ENCODE data around the gene PRKN. TPM values are rescaled to one million over a fixed set of nuclear protein-coding genes. Genes with fewer than 3 reads are reported as not detected.

Gene PRKN
- total and polyA plus RNA-seq, 4 experiments from 2014 or later, result 0.50 to 5.3 (median 2.9) TPM

DNA sequence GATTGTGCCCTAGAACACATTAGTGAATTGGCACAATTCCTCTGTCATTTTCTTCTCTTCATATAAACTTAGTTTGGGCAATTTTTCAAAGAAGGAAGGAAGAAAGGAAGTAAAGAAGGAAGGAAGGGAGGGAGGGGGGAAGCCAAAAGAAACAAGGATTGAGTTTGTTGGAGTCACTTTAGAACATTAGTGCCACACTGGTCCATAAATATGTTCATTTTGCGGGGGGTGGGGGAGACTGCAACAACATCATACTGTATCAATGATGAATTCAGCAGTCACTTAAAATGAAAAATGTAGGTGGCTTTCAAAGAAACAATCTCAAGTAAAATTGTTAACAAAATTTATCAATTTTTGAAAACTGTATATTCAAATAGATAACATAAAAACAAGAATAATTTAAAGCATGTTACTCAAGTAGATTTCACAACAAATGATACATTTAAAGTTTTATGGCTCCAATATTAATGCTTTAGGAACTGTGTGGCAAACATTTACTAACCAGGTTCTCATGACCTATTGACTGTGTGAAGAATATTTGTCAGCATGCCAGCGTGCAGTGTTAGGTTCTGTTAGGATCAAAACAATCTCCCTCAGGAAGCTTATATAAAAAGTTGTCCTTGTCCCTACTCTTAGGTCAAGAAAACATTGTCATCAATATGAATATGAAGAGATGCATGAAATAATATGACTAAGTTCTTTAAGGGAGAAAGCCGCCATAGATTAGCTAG is 1245.6 kb downstream of the PRKN start:
- H3K9me3 Mint-ChIP-seq, result no peaks in the 10 kb centered on the region
- Histone ChIP-seq H3K9me3 (ENCODE audit: control insufficient read depth in 1 of 2, low read length in 2 of 2) (no peaks in the 10 kb centered on the region), H3K27ac (ENCODE audit: low read depth, low read length) (no peak overlapping the region), H3K4me3 (ENCODE audit: low read length in 2 of 2) (no peak overlapping the region), H3K4me1 (ENCODE audit: insufficient read depth, low read length) (no peaks in the 10 kb centered on the region), H3K36me3 (ENCODE audit: insufficient read depth, low read length) (no peaks in the 10 kb centered on the region), H3K27me3 (ENCODE audit: insufficient read depth, low read length) (no peaks in the 10 kb centered on the region)
- DNase-seq, result no peak
- H3K27me3 Mint-ChIP-seq, result no peaks in the 10 kb centered on the region
- ChIA-PET CTCF (ENCODE audit: partially characterized antibody) (no interaction called here), POLR2A (ENCODE audit: partially characterized antibody) (no interaction called here)
- H3K4me1 Mint-ChIP-seq, result no peaks in the 10 kb centered on the region
- H3K36me3 Mint-ChIP-seq, result no peaks in the 10 kb centered on the region
- intact Hi-C loops (cut with micrococcal nuclease), result no loop called here
- H3K4me3 Mint-ChIP-seq, result no peak overlapping the region
- no peak overlapping the region for H3K27ac Mint-ChIP-seq

- Histone ChIP-seq H3K9me3 (ENCODE audit: control insufficient read depth in 1 of 2, low read length in 2 of 2) (no peaks in the 10 kb centered on the region), H3K27me3 (ENCODE audit: insufficient read depth, low read length) (no peaks in the 10 kb centered on the region), H3K4me1 (ENCODE audit: insufficient read depth, low read length) (no peaks in the 10 kb centered on the region), H3K27ac (ENCODE audit: low read depth, low read length) (no peak overlapping the region), H3K36me3 (ENCODE audit: insufficient read depth, low read length) (no peaks in the 10 kb centered on the region), H3K4me3 (ENCODE audit: low read length in 2 of 2) (no peak overlapping the region)
- Mint-ChIP-seq H3K9me3 (peaks cover 0 to 3% (median 0%) of the 10 kb centered on the region in 8 donors), H3K36me3 (no peaks in the 10 kb centered on the region), H3K4me1 (no peaks in the 10 kb centered on the region), H3K27me3 (no peaks in the 10 kb centered on the region), H3K27ac (no peak overlapping the region), H3K4me3 (no peak overlapping the region)
- ChIA-PET CTCF (ENCODE audit: partially characterized antibody) (no interaction called here), POLR2A (ENCODE audit: partially characterized antibody) (no interaction called here)
- intact Hi-C loops (cut with micrococcal nuclease), result no loop called here
- DNase-seq, result no peak
Observed at GRCh38 chr6:161480421-161481155, 1247.0 kb downstream of the PRKN start.

- Mint-ChIP-seq H3K9me3 (peaks cover 0 to 3% (median 0%) of the 10 kb centered on the region in 8 donors), H3K27ac (no peak overlapping the region)
- CTCF ChIA-PET (ENCODE audit: partially characterized antibody), result no interaction called here
Observed at GRCh38 chr6:161479376-161479775, 1248.2 kb downstream of the PRKN start.

DNA sequence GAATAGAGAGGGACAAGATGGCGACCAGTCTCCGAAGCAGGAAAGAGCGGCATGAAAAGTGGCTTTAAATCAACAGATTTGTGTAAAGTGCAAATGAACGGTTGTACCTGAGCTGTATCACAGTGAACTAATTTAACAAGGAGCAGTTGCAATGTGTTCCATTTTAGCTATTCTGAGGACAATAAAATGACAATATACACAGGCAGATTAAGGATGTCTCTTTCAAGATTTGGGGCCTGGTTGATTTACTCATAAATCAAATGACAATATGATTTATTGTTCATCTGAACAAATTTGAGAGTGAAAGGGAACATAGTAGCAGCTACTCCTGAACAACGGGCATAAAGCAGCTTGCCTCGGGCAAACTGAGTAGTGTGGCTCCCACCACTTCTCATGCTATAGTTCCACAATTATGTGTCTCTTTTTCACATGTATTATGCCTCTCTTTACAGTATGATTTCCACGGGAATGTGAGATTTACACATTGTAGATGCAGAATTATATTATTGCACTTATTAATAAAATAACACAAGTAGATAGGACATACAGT is 1249.6 kb downstream of the PRKN start:
- no peak for DNase-seq
- intact Hi-C loops (cut with micrococcal nuclease), result no loop called here
- Histone ChIP-seq H3K9me3 (ENCODE audit: control insufficient read depth in 1 of 2, low read length in 2 of 2) (no peaks in the 10 kb centered on the region), H3K27me3 (ENCODE audit: insufficient read depth, low read length) (no peaks in the 10 kb centered on the region), H3K4me3 (ENCODE audit: low read length in 2 of 2) (no peak overlapping the region), H3K36me3 (ENCODE audit: insufficient read depth, low read length) (no peaks in the 10 kb centered on the region), H3K4me1 (ENCODE audit: insufficient read depth, low read length) (no peaks in the 10 kb centered on the region), H3K27ac (ENCODE audit: low read depth, low read length) (no peak overlapping the region)
- no peaks in the 10 kb centered on the region for H3K27me3 Mint-ChIP-seq
- no peaks in the 10 kb centered on the region for H3K4me1 Mint-ChIP-seq
- no peak overlapping the region for H3K4me3 Mint-ChIP-seq
- CTCF ChIA-PET (ENCODE audit: partially characterized antibody), result no interaction called here
- H3K9me3 Mint-ChIP-seq, result peaks cover 0 to 3% (median 0%) of the 10 kb centered on the region in 8 donors
- H3K36me3 Mint-ChIP-seq, result no peaks in the 10 kb centered on the region
- no peak overlapping the region for H3K27ac Mint-ChIP-seq
- POLR2A ChIA-PET (ENCODE audit: partially characterized antibody), result no interaction called here

More at GRCh38 chr6:161479376-161479775, 1248.2 kb downstream of the PRKN start:
- intact Hi-C loops (cut with micrococcal nuclease), result no loop called here
- no peaks in the 10 kb centered on the region for H3K4me1 ChIP-seq (ENCODE audit: insufficient read depth, low read length)
- no peak overlapping the region for H3K4me3 ChIP-seq (ENCODE audit: low read length in 2 of 2)
- Mint-ChIP-seq H3K27me3 (no peaks in the 10 kb centered on the region), H3K4me3 (no peak overlapping the region), H3K4me1 (no peaks in the 10 kb centered on the region), H3K36me3 (no peaks in the 10 kb centered on the region)
- H3K36me3 ChIP-seq (ENCODE audit: insufficient read depth, low read length), result no peaks in the 10 kb centered on the region
- no peak for DNase-seq
- H3K9me3 ChIP-seq (ENCODE audit: control insufficient read depth in 1 of 2, low read length in 2 of 2), result no peaks in the 10 kb centered on the region
- H3K27me3 ChIP-seq (ENCODE audit: insufficient read depth, low read length), result no peaks in the 10 kb centered on the region
- POLR2A ChIA-PET (ENCODE audit: partially characterized antibody), result no interaction called here
- no peak overlapping the region for H3K27ac ChIP-seq (ENCODE audit: low read depth, low read length)

DNA sequence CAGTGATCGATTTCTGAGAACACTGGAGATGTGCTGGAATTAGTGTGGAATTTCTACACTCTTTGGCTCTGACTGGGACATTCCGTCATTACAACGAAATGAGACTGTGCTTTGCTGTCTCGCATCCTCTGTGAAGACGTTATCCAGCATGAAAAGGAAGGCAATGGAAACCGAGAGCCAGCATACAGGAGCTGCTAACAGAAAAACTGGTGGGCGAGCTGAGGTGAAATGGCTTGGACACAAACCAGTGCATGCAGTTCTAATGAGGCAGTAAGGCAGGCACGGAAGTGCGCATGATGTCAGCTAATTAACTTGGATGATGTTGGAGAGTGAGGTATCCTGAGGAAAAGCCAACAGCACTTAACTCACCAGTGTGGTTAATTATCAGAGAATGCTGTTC is 1250.9 kb downstream of the PRKN start:
- DNase-seq, result no peak
- no peaks in the 10 kb centered on the region for H3K36me3 Mint-ChIP-seq
- no peaks in the 10 kb centered on the region for H3K27me3 ChIP-seq (ENCODE audit: insufficient read depth, low read length)
- H3K4me3 Mint-ChIP-seq, result no peak overlapping the region
- H3K4me3 ChIP-seq (ENCODE audit: low read length in 2 of 2), result no peak overlapping the region
- H3K4me1 Mint-ChIP-seq, result no peaks in the 10 kb centered on the region
- H3K27ac Mint-ChIP-seq, result no peak overlapping the region
- H3K27ac ChIP-seq (ENCODE audit: low read depth, low read length), result no peak overlapping the region
- no peaks in the 10 kb centered on the region for H3K27me3 Mint-ChIP-seq
- intact Hi-C loops (cut with micrococcal nuclease), result no loop called here
- H3K9me3 ChIP-seq (ENCODE audit: control insufficient read depth in 1 of 2, low read length in 2 of 2), result no peaks in the 10 kb centered on the region
- ChIA-PET POLR2A (ENCODE audit: partially characterized antibody) (no interaction called here), CTCF (ENCODE audit: partially characterized antibody) (no interaction called here)
- no peaks in the 10 kb centered on the region for H3K36me3 ChIP-seq (ENCODE audit: insufficient read depth, low read length)
- no peaks in the 10 kb centered on the region for H3K4me1 ChIP-seq (ENCODE audit: insufficient read depth, low read length)
- H3K9me3 Mint-ChIP-seq, result peaks cover 0 to 3% (median 0%) of the 10 kb centered on the region in 8 donors

DNA sequence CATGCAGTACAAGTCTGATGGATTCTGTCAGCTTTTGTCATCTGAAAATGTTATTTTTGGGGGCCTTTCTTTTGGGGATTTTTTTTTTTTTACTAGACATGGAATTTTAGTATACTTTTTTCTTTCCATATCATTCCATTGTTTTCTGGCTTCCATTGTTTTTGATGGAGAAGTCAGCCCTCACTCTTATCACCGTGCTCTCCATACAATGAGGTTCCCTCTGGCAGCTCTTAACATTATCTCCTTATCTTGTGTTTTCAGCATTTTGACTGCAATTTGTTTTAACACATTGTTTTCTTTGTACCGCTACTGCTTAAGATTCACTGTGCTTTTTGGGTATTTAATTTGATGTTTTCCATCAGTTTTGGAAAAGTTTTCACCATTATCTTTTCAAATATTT is 1262.2 kb downstream of the PRKN start:
- H3K9me3 Mint-ChIP-seq, result peaks cover 0 to 2% (median 0%) of the 10 kb centered on the region in 8 donors
- no peak overlapping the region for H3K27ac Mint-ChIP-seq
- H3K4me3 ChIP-seq (ENCODE audit: low read length in 2 of 2), result no peak overlapping the region
- no peak overlapping the region for H3K4me3 Mint-ChIP-seq
- H3K36me3 Mint-ChIP-seq, result no peaks in the 10 kb centered on the region
- ChIA-PET CTCF (ENCODE audit: partially characterized antibody) (no interaction called here), POLR2A (ENCODE audit: partially characterized antibody) (no interaction called here)
- no peaks in the 10 kb centered on the region for H3K4me1 ChIP-seq (ENCODE audit: insufficient read depth, low read length)
- no peaks in the 10 kb centered on the region for H3K27me3 ChIP-seq (ENCODE audit: insufficient read depth, low read length)
- no peak for DNase-seq
- no peaks in the 10 kb centered on the region for H3K36me3 ChIP-seq (ENCODE audit: insufficient read depth, low read length)
- intact Hi-C loops (cut with micrococcal nuclease), result no loop called here
- no peaks in the 10 kb centered on the region for H3K9me3 ChIP-seq (ENCODE audit: control insufficient read depth in 1 of 2, low read length in 2 of 2)
- H3K27ac ChIP-seq (ENCODE audit: low read depth, low read length), result no peak overlapping the region
- no peaks in the 10 kb centered on the region for H3K4me1 Mint-ChIP-seq
- no peaks in the 10 kb centered on the region for H3K27me3 Mint-ChIP-seq

- ChIA-PET CTCF (ENCODE audit: partially characterized antibody) (interaction anchor here (1.0 kb wide), 1 partner anchor 45 kb away, joined by 3 read pairs; no protein-coding TSS in a partner anchor), POLR2A (ENCODE audit: partially characterized antibody) (no interaction called here)
- peaks cover 13% of the 10 kb centered on the region for H3K4me1 ChIP-seq (ENCODE audit: insufficient read depth, low read length)
- DNase-seq, result no peak
- no peaks in the 10 kb centered on the region for H3K9me3 ChIP-seq (ENCODE audit: control insufficient read depth in 1 of 2, low read length in 2 of 2)
- no peak overlapping the region for H3K27ac ChIP-seq (ENCODE audit: low read depth, low read length)
- H3K27ac Mint-ChIP-seq, result no peak overlapping the region
- peaks cover 0 to 2% (median 0%) of the 10 kb centered on the region in 8 donors for H3K9me3 Mint-ChIP-seq
- H3K27me3 ChIP-seq (ENCODE audit: insufficient read depth, low read length), result no peaks in the 10 kb centered on the region
- H3K36me3 Mint-ChIP-seq, result no peaks in the 10 kb centered on the region
- H3K4me1 Mint-ChIP-seq, result peaks cover 4 to 16% (median 11%) of the 10 kb centered on the region in 4 donors
- H3K27me3 Mint-ChIP-seq, result no peaks in the 10 kb centered on the region
- H3K4me3 ChIP-seq (ENCODE audit: low read length in 2 of 2), result no peak overlapping the region
- no peak overlapping the region for H3K4me3 Mint-ChIP-seq
- intact Hi-C loops (cut with micrococcal nuclease), result no loop called here
- H3K36me3 ChIP-seq (ENCODE audit: insufficient read depth, low read length), result no peaks in the 10 kb centered on the region
Observed at GRCh38 chr6:161463071-161463470, 1264.5 kb downstream of the PRKN start.
